B cell (primary cell): Measurements from ENCODE around the gene GSTO2. TPM values are rescaled to one million over a fixed set of nuclear protein-coding genes. Genes with fewer than 3 reads are reported as not detected.

ENCODE experiments used
- ATAC-seq: fragments of 200-7000 bp; cut with Tn5 transposase; one replicate; pipeline ENCODE4 v1.10.0; 2021; ENCODE audit warnings: low read depth, mild to moderate bottlenecking, moderate number of reproducible peaks, moderate library complexity
- CTCF ChIA-PET: fragments of 350-600 bp; sonication (Branson Sonifier 250); formaldehyde crosslinking; loops from one replicate; lab custom pipeline; 2021; ENCODE audit warnings: antibody characterized with exemption, inconsistent platforms; lab: Charles Lee
- POLR2A ChIA-PET: fragments of 350-600 bp; sonication (Branson Sonifier 250); formaldehyde crosslinking; loops from one replicate; lab custom pipeline; 2021; ENCODE audit warnings: antibody characterized with exemption; lab: Charles Lee
- DNase-seq: peaks from one replicate; pipeline ENCODE4 v3.0.0; 2013
- H2AFZ ChIP-seq: 2 replicates; pipeline ENCODE4 v1.6.1; 2012; ENCODE audit warnings: mild to moderate bottlenecking, low read depth, low read length; ENCODE audit not compliant: insufficient read depth, poor library complexity, severe bottlenecking
- H3K27ac ChIP-seq, 2 donors: 1 replicate in 1 of 2; 2 replicates in 1 of 2; pipeline ENCODE4 v1.5.1; 2012 to 2013; ENCODE audit warnings: low read length in 2 of 2, mild to moderate bottlenecking in 2 of 2, moderate library complexity in 1 of 2
- H3K27me3 ChIP-seq, 4 experiments: fragments of 200-600 bp in 1 of 4; sonication (generic) in 1 of 4; replicated peaks in 1 of 4; 1 replicate in 2 of 4; 2 replicates in 2 of 4; pipeline versions ENCODE4 v1.6.1 to v1.7.0; 2013 to 2016; ENCODE audit warnings: low read length in 3 of 4, mild to moderate bottlenecking in 2 of 4, mixed read lengths in 1 of 4, moderate library complexity in 1 of 4; ENCODE audit not compliant: insufficient read depth in 4 of 4, control insufficient read depth in 3 of 4; ENCODE audit errors: control extremely low read depth in 1 of 4
- H3K36me3 ChIP-seq, 2 experiments: replicated peaks in 1 of 2; 1 replicate in 1 of 2; 2 replicates in 1 of 2; pipeline versions ENCODE4 v1.6.1 to v1.7.1; 2013; ENCODE audit warnings: low read length in 1 of 2; ENCODE audit not compliant: insufficient read depth in 2 of 2, control insufficient read depth in 1 of 2; ENCODE audit errors: control extremely low read depth in 1 of 2, extremely low read depth in 1 of 2
- H3K4me1 ChIP-seq, 2 donors: fragments of 200-600 bp in 1 of 2; sonication (generic) in 1 of 2; 1 replicate in 1 of 2; 2 replicates in 1 of 2; pipeline versions ENCODE4 v1.5.1 to v1.6.1; 2013 to 2017; ENCODE audit warnings: low read length in 2 of 2; ENCODE audit not compliant: control insufficient read depth in 2 of 2, insufficient read depth in 2 of 2
- H3K4me2 ChIP-seq: replicated peaks from 2 replicates; pipeline ENCODE3; 2012; ENCODE audit warnings: mild to moderate bottlenecking, low read depth, low read length; ENCODE audit not compliant: poor library complexity, severe bottlenecking
- H3K4me3 ChIP-seq, 5 experiments: fragments of 200-600 bp in 1 of 5; sonication (generic) in 1 of 5; 1 replicate in 3 of 5; 2 replicates in 2 of 5; pipeline versions ENCODE4 v1.5.1 to v1.7.0; 2011 to 2016; ENCODE audit warnings: low read length in 4 of 5, mild to moderate bottlenecking in 4 of 5, low read depth in 2 of 5, control low read depth in 1 of 5, moderate library complexity in 1 of 5; ENCODE audit not compliant: insufficient read depth in 1 of 5; ENCODE audit errors: control extremely low read depth in 1 of 5, extremely low read depth in 1 of 5
- H3K79me2 ChIP-seq: fragments of 200-600 bp; sonication (generic); one replicate; pipeline ENCODE4 v1.6.0; 2016; ENCODE audit warnings: low read length; ENCODE audit not compliant: control insufficient read depth, insufficient read depth
- H3K9ac ChIP-seq: fragments of 200-600 bp; sonication (generic); 2 replicates; pipeline ENCODE4 v1.6.1; 2017; ENCODE audit warnings: mild to moderate bottlenecking, low read length, moderate library complexity
- H3K9me3 ChIP-seq, 3 donors: one replicate each; pipeline versions ENCODE4 v1.6.1 to v1.7.1; 2013; ENCODE audit warnings: low read length in 2 of 3; ENCODE audit not compliant: control insufficient read depth in 2 of 3, insufficient read depth in 1 of 3; ENCODE audit errors: control extremely low read depth in 1 of 3
- H4K20me1 ChIP-seq: 2 replicates; pipeline ENCODE4 v1.6.0; 2012; ENCODE audit warnings: mild to moderate bottlenecking, low read length; ENCODE audit not compliant: insufficient read depth, control insufficient read depth, poor library complexity, severe bottlenecking
- H3K27ac Mint-ChIP-seq: one replicate; pipeline ENCODE4 v1.8.0; 2021; ENCODE audit warnings: mixed read lengths
- H3K27me3 Mint-ChIP-seq: one replicate; pipeline ENCODE4 v1.8.0; 2021; ENCODE audit warnings: mixed read lengths
- H3K4me1 Mint-ChIP-seq: one replicate; pipeline ENCODE4 v1.8.0; 2021; ENCODE audit warnings: mixed read lengths
- H3K4me3 Mint-ChIP-seq: one replicate; pipeline ENCODE4 v1.8.0; 2021; ENCODE audit warnings: mixed read lengths
- H3K9me3 Mint-ChIP-seq: one replicate; pipeline ENCODE4 v1.8.0; 2022; ENCODE audit warnings: mixed read lengths; ENCODE audit not compliant: insufficient read depth
- EZH2 ChIP-seq: IDR thresholded peaks from 2 replicates; pipeline ENCODE4 v1.6.1; 2012; ENCODE audit warnings: borderline replicate concordance, low read depth, mild to moderate bottlenecking, moderate library complexity, low read length; ENCODE audit not compliant: insufficient read depth, poor library complexity, severe bottlenecking
- WGBS: methylation state at CpG from one replicate; pipeline ENCODE4 v1.1.5; 2013; ENCODE audit warnings: missing lambda C conversion rate; ENCODE audit not compliant: insufficient coverage; 5-methylcytosine and 5-hydroxymethylcytosine counted together
- intact Hi-C: fragments of 100-400 bp; cut with micrococcal nuclease; formaldehyde crosslinking; loops from one replicate; pipeline ENCODE4 v1.10.0; 2022
- polyA plus RNA-seq: library from polyadenylated mRNA; depleted of rRNA; stranded (reverse); fragments of >200 nt; gene quantifications from 2 replicates; pipeline ENCODE4 v1.2.3, GENCODE V29; 2012
- total RNA-seq, 2 donors: library from RNA; stranded (reverse); fragments of 120-200 nt in 1 of 2; gene quantifications; 1 replicate in 1 of 2; 2 replicates in 1 of 2; pipeline versions ENCODE4 v1.2.3 to v1.2.4, GENCODE V29; 2013 to 2022
- TF ChIP-seq, protein P1 (sequence below): fragments of 200-600 bp; IDR thresholded peaks from one replicate; pipeline ENCODE4 v1.8.0; 2022; ENCODE audit warnings: antibody characterized with exemption, mild to moderate bottlenecking

GSTO2 gene
- total and polyA plus RNA-seq, 2 donors (not counting 1 experiment from before 2014, with no cell fraction given) = 0.16 to 0.89 TPM

DNA sequence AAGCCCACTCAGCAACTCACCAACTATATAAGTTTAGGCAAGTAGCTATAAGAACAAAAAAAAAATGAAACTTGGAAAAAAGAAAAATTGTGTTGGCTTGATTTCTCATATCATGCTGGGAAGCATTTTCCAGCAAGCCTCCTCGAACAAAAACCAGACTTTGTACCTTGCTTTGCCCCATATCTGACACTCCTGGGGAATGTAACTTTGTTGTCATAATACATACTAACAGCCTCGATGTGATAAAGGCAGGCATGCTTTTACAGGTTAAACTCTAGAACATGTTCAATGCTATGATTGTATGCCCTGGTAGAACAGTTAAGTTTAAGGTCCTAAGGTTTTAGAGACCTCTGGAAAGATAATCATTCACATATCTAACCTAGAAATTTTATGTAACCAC is 48.5 kb upstream of the GSTO2 start:
- 100% methylated on average over 1 of the region's 2 CpGs for WGBS
- no peak for TF ChIP-seq EZH2
- TF ChIP-seq, protein P1, sequence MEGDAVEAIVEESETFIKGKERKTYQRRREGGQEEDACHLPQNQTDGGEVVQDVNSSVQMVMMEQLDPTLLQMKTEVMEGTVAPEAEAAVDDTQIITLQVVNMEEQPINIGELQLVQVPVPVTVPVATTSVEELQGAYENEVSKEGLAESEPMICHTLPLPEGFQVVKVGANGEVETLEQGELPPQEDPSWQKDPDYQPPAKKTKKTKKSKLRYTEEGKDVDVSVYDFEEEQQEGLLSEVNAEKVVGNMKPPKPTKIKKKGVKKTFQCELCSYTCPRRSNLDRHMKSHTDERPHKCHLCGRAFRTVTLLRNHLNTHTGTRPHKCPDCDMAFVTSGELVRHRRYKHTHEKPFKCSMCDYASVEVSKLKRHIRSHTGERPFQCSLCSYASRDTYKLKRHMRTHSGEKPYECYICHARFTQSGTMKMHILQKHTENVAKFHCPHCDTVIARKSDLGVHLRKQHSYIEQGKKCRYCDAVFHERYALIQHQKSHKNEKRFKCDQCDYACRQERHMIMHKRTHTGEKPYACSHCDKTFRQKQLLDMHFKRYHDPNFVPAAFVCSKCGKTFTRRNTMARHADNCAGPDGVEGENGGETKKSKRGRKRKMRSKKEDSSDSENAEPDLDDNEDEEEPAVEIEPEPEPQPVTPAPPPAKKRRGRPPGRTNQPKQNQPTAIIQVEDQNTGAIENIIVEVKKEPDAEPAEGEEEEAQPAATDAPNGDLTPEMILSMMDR = no peak
- Histone ChIP-seq H3K36me3 (no peaks in the 10 kb centered on the region), H3K9ac (no peak overlapping the region), H3K79me2 (no peaks in the 10 kb centered on the region), H3K27me3 (peaks cover 0 to 11% (median 4%) of the 10 kb centered on the region in 4 experiments), H3K4me3 (no peak overlapping the region), H3K4me1 (no peaks in the 10 kb centered on the region), H3K4me2 (no peak overlapping the region), H4K20me1 (no peaks in the 10 kb centered on the region), H3K27ac (no peak overlapping the region), H3K9me3 (no peaks in the 10 kb centered on the region), H2AFZ (no peak overlapping the region)
- H3K4me3 Mint-ChIP-seq = no peak overlapping the region
- CTCF ChIA-PET = no interaction called here
- H3K9me3 Mint-ChIP-seq = no peaks in the 10 kb centered on the region
- DNase-seq = no peak
- ATAC-seq = no peak
- intact Hi-C loops = no loop called here
- peaks cover 23% of the 10 kb centered on the region for H3K27me3 Mint-ChIP-seq
- POLR2A ChIA-PET = no interaction called here
- H3K27ac Mint-ChIP-seq = no peak overlapping the region
- H3K4me1 Mint-ChIP-seq = no peaks in the 10 kb centered on the region

DNA sequence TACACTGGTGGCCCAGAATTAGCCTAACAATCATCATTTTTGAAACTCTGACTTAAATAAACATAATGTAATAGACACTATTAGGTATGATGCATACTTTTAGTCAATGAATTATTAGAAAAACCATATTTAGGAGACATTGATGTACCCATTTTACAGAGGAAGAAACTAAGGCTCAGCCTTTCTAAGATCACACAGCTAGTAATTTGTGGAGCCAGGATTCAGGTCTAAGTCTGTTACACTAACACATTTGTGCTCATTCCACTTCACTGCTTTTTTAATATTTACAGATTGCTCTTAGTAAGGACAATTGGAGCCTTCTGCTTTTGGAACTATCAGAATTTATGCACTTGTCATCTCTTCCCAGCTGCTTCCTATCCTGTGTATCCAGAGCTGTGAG is 45.7 kb upstream of the GSTO2 start:
- Histone ChIP-seq H3K4me2 (no peak overlapping the region), H3K9me3 (no peaks in the 10 kb centered on the region), H3K27ac (no peak overlapping the region), H3K9ac (no peak overlapping the region), H3K4me3 (no peak overlapping the region), H4K20me1 (no peaks in the 10 kb centered on the region), H3K4me1 (no peaks in the 10 kb centered on the region), H2AFZ (no peak overlapping the region), H3K27me3 (peaks cover 0 to 4% (median 0%) of the 10 kb centered on the region in 4 experiments), H3K79me2 (no peaks in the 10 kb centered on the region), H3K36me3 (no peaks in the 10 kb centered on the region)
- no peak for TF ChIP-seq EZH2
- TF ChIP-seq, protein P1 = no peak
- no peaks in the 10 kb centered on the region for H3K9me3 Mint-ChIP-seq
- ChIA-PET CTCF (no interaction called here), POLR2A (no interaction called here)
- H3K27me3 Mint-ChIP-seq = peaks cover 25% of the 10 kb centered on the region
- ATAC-seq (no peak), DNase-seq (no peak)
- no peak overlapping the region for H3K4me3 Mint-ChIP-seq
- intact Hi-C loops = no loop called here
- H3K27ac Mint-ChIP-seq = no peak overlapping the region
- no peaks in the 10 kb centered on the region for H3K4me1 Mint-ChIP-seq
